ENCODE measurements around the gene CDC20B.
"Not testable (repeated sequence)": the region's sequence is repeated elsewhere in the genome, so short reads cannot be mapped to it uniquely, and the experiment has no call there.

Gene CDC20B

GRCh38 chr5:55104036-55104772 lies 68.8 kb downstream of the CDC20B start:
- H3K27ac ChIP-seq, result no peak overlapping the region
- no peak overlapping the region for H3K4me3 ChIP-seq

GRCh38 chr5:55102348-55102747 lies 70.6 kb downstream of the CDC20B start, which contains the start of gene GZMA:
GZMA (plus strand) TSS chr5:55102646; CDS start chr5:55102683, 37 bp downstream.
- no peak within 1 kb of the TSS for H3K4me3 ChIP-seq
- no peak within 1 kb of the TSS for H3K27ac ChIP-seq
- TF ChIP-seq CTCF (IDR thresholded peaks at IDR 0.05), result no peak
- no peak for DNase-seq (ENCODE audit: low spot score)

More at GRCh38 chr5:55104036-55104772, 68.8 kb downstream of the CDC20B start:
- no peak for TF ChIP-seq CTCF (IDR thresholded peaks at IDR 0.05)
- no peak for DNase-seq (ENCODE audit: low spot score)

- TF ChIP-seq CTCF (IDR thresholded peaks at IDR 0.05), result no peak
- DNase-seq (ENCODE audit: low spot score), result no peak
- H3K27ac ChIP-seq, result no peak overlapping the region
- no peak overlapping the region for H3K4me3 ChIP-seq
These were observed 71.3 kb downstream of the CDC20B start for GRCh38 chr5:55101556-55102276.

GRCh38 chr5:55101148-55101547 lies 71.8 kb downstream of the CDC20B start:
- H3K27ac ChIP-seq; DNase-seq (ENCODE audit: low spot score); H3K4me3 ChIP-seq: not testable (repeated sequence)

GRCh38 chr5:55096861-55097260 lies 76.1 kb downstream of the CDC20B start:
- DNase-seq (ENCODE audit: low spot score), result no peak
- H3K27ac ChIP-seq, result no peak overlapping the region
- TF ChIP-seq CTCF (IDR thresholded peaks at IDR 0.05), result no peak
- no peak overlapping the region for H3K4me3 ChIP-seq

- no peak for TF ChIP-seq CTCF (IDR thresholded peaks at IDR 0.05)
- Histone ChIP-seq H3K27ac (no peak overlapping the region), H3K4me3 (no peak overlapping the region)
- no peak for DNase-seq (ENCODE audit: low spot score)
These were observed 76.8 kb downstream of the CDC20B start for GRCh38 chr5:55096182-55096581.

GRCh38 chr5:55091011-55091410 lies 82.0 kb downstream of the CDC20B start:
- not testable (repeated sequence) for H3K27ac ChIP-seq; H3K4me3 ChIP-seq; DNase-seq (ENCODE audit: low spot score)

GRCh38 chr5:55089301-55089700 lies 83.7 kb downstream of the CDC20B start:
- not testable (repeated sequence) for DNase-seq (ENCODE audit: low spot score); H3K4me3 ChIP-seq

More at GRCh38 chr5:55089301-55089700, 83.7 kb downstream of the CDC20B start:
- not testable (repeated sequence) for H3K27ac ChIP-seq

All from coronary artery (tissue), 2 donors.